ENCODE results near the gene ZNF730. TPM values are rescaled to one million over a fixed set of nuclear protein-coding genes. Genes with fewer than 3 reads are reported as not detected.

ZNF730 gene
- total RNA-seq, 4 donors from 2014 or later = 3.9 to 15.6 TPM; not detected in 2

DNA sequence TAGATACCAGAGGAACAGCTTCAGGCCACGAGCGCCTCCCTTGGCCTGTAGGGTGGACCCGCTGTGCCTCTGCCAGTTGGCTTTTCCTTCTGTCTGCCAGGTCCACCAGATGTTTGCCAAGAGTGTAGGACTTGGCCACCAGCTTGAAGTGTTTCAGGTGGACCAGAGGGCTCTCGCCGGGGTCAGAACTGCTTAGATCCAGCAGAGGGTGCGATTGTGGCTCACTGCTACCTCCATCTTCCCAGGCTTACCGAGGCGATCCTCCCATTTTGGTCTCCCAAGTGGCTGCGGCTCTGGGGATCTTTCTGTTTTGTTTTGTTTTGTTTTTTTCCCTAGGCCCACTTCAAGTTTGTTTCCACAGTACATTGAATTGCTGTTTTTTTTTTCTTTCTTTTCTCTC is 23.0 kb upstream of the ZNF730 start:
- Histone ChIP-seq H3K9me3 (no peaks in the 10 kb centered on the region), H3K4me1 (no peaks in the 10 kb centered on the region), H3K4me3 (no peak overlapping the region), H3K27me3 (no peaks in the 10 kb centered on the region), H3K27ac (no peak overlapping the region), H3K36me3 (no peaks in the 10 kb centered on the region)
- DNase-seq = no peak
- intact Hi-C loops (cut with DNase I; ENCODE audit: low total_unique reads) = no loop called here
- TF ChIP-seq, protein P1, sequence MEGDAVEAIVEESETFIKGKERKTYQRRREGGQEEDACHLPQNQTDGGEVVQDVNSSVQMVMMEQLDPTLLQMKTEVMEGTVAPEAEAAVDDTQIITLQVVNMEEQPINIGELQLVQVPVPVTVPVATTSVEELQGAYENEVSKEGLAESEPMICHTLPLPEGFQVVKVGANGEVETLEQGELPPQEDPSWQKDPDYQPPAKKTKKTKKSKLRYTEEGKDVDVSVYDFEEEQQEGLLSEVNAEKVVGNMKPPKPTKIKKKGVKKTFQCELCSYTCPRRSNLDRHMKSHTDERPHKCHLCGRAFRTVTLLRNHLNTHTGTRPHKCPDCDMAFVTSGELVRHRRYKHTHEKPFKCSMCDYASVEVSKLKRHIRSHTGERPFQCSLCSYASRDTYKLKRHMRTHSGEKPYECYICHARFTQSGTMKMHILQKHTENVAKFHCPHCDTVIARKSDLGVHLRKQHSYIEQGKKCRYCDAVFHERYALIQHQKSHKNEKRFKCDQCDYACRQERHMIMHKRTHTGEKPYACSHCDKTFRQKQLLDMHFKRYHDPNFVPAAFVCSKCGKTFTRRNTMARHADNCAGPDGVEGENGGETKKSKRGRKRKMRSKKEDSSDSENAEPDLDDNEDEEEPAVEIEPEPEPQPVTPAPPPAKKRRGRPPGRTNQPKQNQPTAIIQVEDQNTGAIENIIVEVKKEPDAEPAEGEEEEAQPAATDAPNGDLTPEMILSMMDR (IDR thresholded peaks at IDR 0.05) = no peak
- no peak for TF ChIP-seq POLR2A (IDR thresholded peaks at IDR 0.05)

DNA sequence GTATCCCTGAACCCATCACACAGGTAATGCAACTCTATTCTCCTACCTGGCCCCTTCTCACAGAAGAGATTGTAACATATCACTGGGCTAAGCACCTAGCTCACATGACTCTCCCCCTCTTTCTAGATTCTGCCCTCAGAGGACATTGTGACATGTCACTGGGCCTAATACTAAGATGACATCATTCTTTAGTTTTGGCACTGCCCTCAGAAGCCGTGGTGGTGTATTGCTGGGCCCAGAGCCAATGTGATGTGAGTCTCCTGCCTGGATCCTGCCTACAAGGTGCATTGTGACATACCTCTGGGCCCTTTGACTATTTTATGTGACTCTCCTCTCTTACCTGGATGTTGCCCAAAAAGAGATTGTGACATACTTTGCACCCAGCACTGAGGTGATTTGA is 21.4 kb upstream of the ZNF730 start:
- TF ChIP-seq, protein P1 (IDR thresholded peaks at IDR 0.05) = no peak
- no peak for TF ChIP-seq POLR2A (IDR thresholded peaks at IDR 0.05)
- no peak for DNase-seq
- Histone ChIP-seq H3K9me3 (no peaks in the 10 kb centered on the region), H3K36me3 (no peaks in the 10 kb centered on the region), H3K4me1 (no peaks in the 10 kb centered on the region), H3K27me3 (no peaks in the 10 kb centered on the region), H3K27ac (no peak overlapping the region), H3K4me3 (no peak overlapping the region)
- intact Hi-C loops (cut with DNase I; ENCODE audit: low total_unique reads) = no loop called here

DNA sequence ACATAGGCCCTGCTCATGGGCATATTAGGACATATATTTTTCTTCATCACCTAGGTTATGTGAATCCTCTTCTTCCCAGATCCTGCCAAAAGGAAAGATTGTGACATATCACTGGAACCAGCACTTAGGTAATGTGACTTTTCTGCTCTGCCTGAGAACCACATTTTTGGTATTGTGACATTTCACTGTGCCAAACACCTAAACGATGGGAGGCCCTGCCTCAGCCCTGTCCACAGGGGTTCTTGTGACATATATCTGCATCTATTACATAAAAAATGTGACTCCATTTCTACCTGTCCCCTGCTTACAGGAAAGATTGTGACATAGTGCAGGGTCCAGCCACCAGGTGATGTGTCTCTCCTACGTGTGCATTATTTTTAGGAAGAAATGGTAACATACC is 18.5 kb upstream of the ZNF730 start:
- no peak overlapping the region for H3K4me3 ChIP-seq
- no peak overlapping the region for H3K27ac ChIP-seq
- no peaks in the 10 kb centered on the region for H3K4me1 ChIP-seq
- intact Hi-C loops (cut with DNase I; ENCODE audit: low total_unique reads) = no loop called here
- no peak for TF ChIP-seq POLR2A (IDR thresholded peaks at IDR 0.05)
- TF ChIP-seq, protein P1 (IDR thresholded peaks at IDR 0.05) = no peak
- no peak for DNase-seq
- no peaks in the 10 kb centered on the region for H3K27me3 ChIP-seq
- no peaks in the 10 kb centered on the region for H3K9me3 ChIP-seq
- H3K36me3 ChIP-seq = no peaks in the 10 kb centered on the region

GRCh38 chr19:23098988-23099387 is 17.8 kb upstream of the ZNF730 start:
- intact Hi-C loops (cut with DNase I; ENCODE audit: low total_unique reads) = no loop called here
- no peaks in the 10 kb centered on the region for H3K36me3 ChIP-seq
- no peak for DNase-seq

DNA sequence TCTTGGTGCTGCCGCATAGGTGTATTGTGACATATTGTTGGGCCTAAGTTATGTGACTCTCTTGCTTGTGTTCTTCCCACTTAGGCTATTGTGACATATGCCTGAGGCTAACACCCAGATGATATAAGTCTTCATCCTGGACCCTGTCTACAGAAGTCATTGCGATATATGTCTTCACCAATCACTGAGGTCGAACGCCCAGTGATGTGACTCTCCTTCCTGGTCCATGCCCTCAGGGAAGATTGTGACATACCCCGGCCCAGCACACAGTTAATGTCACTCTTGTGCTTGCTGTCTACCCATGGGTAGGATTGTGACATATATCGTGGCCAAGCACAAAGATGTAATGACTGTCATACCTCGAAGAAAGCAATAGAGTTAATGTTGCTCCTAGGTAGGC is 16.9 kb upstream of the ZNF730 start:
- no peak overlapping the region for H3K4me3 ChIP-seq
- no peaks in the 10 kb centered on the region for H3K4me1 ChIP-seq
- no peak overlapping the region for H3K27ac ChIP-seq
- H3K27me3 ChIP-seq = no peaks in the 10 kb centered on the region
- no peak for DNase-seq
- H3K36me3 ChIP-seq = no peaks in the 10 kb centered on the region
- no peaks in the 10 kb centered on the region for H3K9me3 ChIP-seq
- TF ChIP-seq, protein P1 (IDR thresholded peaks at IDR 0.05) = no peak
- intact Hi-C loops (cut with DNase I; ENCODE audit: low total_unique reads) = no loop called here

More at GRCh38 chr19:23098988-23099387, 17.8 kb upstream of the ZNF730 start:
- Histone ChIP-seq H3K9me3 (no peaks in the 10 kb centered on the region), H3K4me3 (no peak overlapping the region), H3K27ac (no peak overlapping the region), H3K4me1 (no peaks in the 10 kb centered on the region), H3K27me3 (no peaks in the 10 kb centered on the region)
- TF ChIP-seq, protein P1 (IDR thresholded peaks at IDR 0.05) = no peak
- TF ChIP-seq POLR2A (IDR thresholded peaks at IDR 0.05) = no peak
